Mammary epithelial cell (primary cell): Measurements from ENCODE around the gene OXCT2.
"Not testable (repeated sequence)": the region's sequence is repeated elsewhere in the genome, so short reads cannot be mapped to it uniquely, and the experiment has no call there.

Experiments used
- CTCF ChIP-seq, 2 donors: IDR thresholded peaks in 1 of 2; conservative IDR thresholded peaks in 1 of 2; 2 replicates each; pipeline ENCODE4 v1.5.1; 2011 to 2012; ENCODE audit warnings: inconsistent platforms in 2 of 2, low read length in 2 of 2, mild to moderate bottlenecking in 2 of 2, control low read depth in 1 of 2, low read depth in 1 of 2; ENCODE audit not compliant: insufficient read depth in 1 of 2; ENCODE audit errors: extremely low read depth in 1 of 2
- EZH2 ChIP-seq: IDR thresholded peaks from 2 replicates; pipeline ENCODE4 v1.6.1; 2012; ENCODE audit warnings: low read length, inconsistent platforms, borderline replicate concordance

- not testable (repeated sequence) for TF ChIP-seq CTCF (conservative IDR thresholded peaks at IDR 0.05 in 1 of 2, IDR thresholded peaks at IDR 0.05 in 1 of 2; ENCODE audit: extremely low read depth in 1 of 2, insufficient read depth in 1 of 2, low read depth in 1 of 2, low read length in 2 of 2); EZH2
Measured at GRCh38 chr1:39763619-39764374, 7.4 kb downstream of the OXCT2 start.
